ENCODE measurements around the gene GADD45GIP1.
A peak's percentile ranks its signal among the peaks of the same experiment; 100 is the strongest.
"Not testable (repeated sequence)": the region's sequence is repeated elsewhere in the genome, so short reads cannot be mapped to it uniquely, and the experiment has no call there.

Gene GADD45GIP1

GRCh38 chr19:12938779-12939601, 18.0 kb downstream of the GADD45GIP1 start:
- DNase-seq, result peak; percentile 41

GRCh38 chr19:12937927-12938778, 18.9 kb downstream of the GADD45GIP1 start, which contains the start of gene CALR:
Gene CALR, plus strand, starts transcription at chr19:12938609. Its CDS starts 71 bp downstream, at chr19:12938680.
- DNase-seq, result peak; percentile 98

DNA sequence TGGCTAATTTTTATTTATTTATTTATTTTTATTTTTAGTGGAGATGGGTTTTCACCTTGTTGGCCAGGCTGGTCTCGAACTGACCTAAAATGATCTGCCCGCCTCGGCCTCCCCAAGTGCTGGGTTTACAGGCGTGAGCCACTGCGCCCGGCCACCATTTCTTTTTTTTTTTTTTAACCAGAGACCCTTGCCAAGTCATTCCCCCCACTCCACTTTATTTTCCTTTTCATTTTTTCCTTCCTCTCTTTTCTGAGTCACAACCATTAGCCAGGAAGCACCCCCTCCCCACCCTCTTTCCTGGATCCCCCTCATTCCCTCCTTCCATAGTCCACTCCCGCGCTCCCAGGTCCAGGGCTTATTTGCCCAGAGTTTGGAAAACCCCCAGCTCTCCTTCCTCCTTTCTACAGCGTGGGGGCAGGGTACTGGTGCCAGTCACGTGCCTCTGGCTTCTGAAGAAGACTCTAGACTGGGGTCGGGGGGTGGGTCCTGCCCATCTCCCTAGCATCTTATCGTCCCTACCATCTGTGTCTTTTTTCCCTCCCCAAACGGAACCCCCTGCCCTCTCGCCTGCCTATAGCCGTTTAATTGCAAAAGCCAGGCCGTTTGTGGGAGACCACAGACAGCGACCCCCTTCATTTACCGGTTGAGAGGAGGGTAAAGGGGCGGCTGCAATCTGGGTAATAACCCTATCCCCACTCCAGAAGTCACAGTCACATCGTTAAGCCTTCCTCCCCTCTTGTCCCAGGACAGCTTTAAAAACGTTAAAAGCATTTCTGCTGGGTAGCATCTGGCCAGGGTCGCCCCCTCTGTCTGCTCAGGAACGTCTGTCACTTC, 19.7 kb downstream of the GADD45GIP1 start:
- no peak for DNase-seq

GRCh38 chr19:12936582-12936981, 20.4 kb downstream of the GADD45GIP1 start:
- DNase-seq, result no peak

GRCh38 chr19:12935071-12935470, 22.0 kb downstream of the GADD45GIP1 start:
- DNase-seq, result no peak

GRCh38 chr19:12933287-12934072, 23.5 kb downstream of the GADD45GIP1 start, which contains the start of gene FARSA:
Gene FARSA, minus strand, starts transcription at chr19:12933711. Its CDS starts 15 bp downstream, at chr19:12933696.
- DNase-seq, result peak; percentile 83

DNA sequence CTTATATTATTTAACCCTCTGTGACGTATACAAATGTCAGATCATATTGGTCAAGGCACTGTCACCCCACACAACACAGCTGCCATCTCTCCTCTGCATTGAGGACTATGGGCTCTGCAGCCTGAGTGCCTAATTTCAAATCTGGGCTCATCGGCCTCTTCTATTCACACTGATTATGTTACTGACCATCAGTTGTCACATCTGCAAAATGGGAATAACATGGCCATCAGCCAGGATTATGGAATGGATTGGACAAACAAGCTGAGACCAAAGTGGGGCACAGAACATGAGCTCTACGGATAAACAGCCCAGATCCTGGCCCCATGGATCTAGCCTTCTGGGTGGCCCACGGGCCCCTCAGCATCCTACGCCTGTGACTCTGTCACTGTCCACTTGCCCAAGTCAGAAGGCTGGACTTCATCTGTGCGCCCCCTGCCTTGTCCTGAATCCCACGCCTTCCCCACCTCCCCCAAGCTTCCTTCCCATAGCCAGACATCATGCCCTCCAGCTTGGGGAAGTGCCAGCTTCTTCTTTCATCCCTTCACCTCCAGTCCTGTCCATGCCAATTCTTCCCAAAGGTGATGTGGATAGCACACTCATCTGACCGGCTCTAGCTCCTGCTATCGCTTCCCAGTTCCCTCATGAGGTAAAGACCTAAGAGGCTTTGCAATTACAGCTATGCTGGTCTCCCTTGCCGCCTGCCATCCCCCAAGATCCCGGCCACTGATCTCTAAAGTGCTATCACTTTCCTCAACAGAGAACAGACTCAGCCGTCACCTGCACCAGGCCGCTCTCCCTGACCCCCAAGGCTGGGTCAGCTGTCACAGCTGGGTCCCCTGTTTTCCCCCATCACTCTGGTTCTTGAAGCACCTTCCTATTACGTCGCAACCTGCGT, 24.4 kb downstream of the GADD45GIP1 start:
- no peak for DNase-seq

- no peak for DNase-seq
These were observed 26.9 kb downstream of the GADD45GIP1 start for GRCh38 chr19:12930002-12930645.

GRCh38 chr19:12924621-12925310, 32.3 kb downstream of the GADD45GIP1 start:
- no peak for DNase-seq

DNA sequence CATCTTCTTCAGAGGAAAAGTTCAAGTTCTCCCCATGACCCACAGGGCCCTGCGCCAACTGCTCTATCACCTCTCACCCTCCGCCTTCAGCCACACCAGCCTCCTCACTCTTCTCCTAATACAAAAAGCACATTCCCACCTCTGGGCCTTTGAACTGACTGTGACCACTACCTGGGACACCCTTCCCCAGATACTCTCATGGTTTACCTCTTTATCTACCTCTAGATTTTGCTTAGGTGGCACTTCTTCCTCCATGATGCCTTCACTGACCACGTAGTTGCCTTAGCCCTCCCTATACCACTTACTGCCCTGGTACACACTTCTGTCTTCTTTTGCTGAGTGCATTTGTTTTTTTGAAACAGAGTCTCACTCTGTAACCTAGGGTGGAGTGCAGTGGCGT, 34.1 kb downstream of the GADD45GIP1 start:
- DNase-seq, result no peak

DNA sequence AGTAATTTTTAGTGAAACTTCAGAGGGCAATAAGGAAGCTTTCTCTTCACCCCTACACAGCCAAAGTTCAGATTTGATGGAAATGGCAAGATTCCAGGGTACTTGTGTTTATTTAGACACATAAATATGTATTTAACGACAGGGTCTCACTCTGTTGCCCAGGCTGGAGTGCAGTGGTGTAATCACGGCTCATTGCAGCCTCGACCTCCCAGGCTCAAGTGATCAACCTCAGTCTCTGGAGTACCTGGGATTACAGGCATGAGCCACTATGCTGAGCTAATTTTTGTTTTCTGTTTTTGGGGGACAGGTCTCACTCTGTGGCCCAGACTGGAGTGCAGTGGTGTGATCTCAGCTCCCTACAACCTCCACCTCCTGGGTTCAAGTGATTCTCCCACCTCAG, 36.0 kb downstream of the GADD45GIP1 start:
- DNase-seq, result no peak

DNA sequence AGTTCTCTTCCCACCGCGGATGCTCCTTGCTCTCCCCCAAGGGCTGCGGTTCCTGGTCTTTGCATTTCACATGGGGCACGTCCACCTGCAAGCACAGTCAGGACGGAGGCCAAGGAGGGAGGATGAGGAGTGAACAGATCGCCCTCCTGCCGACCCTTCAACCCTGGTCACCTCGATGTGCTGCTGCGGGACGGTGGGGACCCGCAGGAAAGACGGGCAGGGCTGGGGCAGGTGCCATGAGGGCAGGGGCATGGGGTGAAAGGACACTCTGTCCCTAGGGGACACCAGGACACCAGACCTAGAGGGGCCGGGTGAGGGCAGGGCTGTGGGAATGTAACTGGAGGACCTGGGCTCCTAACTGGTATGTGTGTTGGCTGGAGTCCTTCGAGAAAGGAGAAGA, 38.8 kb downstream of the GADD45GIP1 start:
- DNase-seq, result no peak

GRCh38 chr19:12915860-12916259, 41.2 kb downstream of the GADD45GIP1 start:
- not testable (repeated sequence) for DNase-seq

DNA sequence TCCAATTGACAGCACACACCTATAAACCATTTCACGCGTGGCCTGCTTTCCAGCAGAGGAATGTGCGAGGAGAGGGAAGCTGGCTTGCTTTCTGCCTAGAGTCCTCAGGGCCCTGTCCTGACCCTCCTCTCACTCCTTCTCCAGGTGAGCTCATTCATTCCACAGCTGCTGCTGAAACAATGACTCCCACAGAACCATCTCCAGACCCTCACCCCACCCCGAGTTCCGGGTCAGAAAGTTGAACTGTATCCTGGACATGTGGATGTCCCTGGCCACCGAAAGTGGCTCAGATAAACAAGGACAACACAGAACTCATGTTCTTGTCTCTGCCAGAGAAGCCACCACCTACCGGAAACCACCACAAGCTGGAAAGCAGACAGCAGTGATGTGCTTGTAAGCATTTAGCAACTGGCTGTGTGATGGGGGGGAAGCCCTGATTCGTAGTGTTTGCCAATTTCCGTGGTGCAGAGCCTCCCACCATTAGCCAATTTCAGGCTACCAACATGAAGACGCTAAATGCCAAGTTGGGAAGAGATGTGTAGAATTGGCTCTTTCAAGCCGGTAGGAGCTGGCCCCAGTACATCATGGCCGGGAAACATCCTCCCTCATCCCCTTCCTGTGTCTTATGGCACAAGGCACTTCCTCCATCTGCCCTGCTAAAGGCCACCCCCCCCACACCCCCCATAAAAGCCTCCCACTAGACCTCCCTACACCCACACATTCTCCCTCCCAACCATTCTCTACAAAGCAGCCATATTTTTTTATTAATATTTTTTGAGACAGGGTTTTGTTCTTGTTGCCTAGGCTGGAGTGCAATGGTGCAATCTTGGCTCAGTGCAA, 43.0 kb downstream of the GADD45GIP1 start:
- peak; percentile 47 for DNase-seq

GRCh38 chr19:12913011-12913561, 43.9 kb downstream of the GADD45GIP1 start:
- no peak for DNase-seq

DNA sequence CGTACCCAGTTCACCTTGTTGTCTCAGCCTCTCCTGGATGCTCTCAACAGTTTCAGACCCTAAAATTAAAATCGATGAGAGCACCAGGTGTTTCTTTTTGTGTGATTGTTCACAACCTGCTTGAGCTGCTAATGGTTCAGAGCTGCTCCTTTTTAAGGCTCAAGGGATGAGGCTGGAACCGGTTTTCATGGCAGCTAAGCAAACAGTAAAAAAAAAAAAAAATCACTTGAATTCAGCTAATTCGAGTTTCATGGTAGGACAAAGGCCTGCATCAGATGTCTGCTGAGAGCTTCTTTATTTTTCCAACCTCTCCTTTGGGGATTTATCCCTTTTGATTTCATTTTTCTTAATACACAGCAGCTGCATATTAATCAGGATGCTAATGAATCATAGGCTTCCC, 44.5 kb downstream of the GADD45GIP1 start:
- no peak for DNase-seq

- DNase-seq, result no peak
These were observed 49.9 kb downstream of the GADD45GIP1 start for GRCh38 chr19:12907166-12907565.
